PC-9 (cell line): ENCODE data around the gene CEP63. TPM values are rescaled to one million over a fixed set of nuclear protein-coding genes. Genes with fewer than 3 reads are reported as not detected.

Experiments
- BruUV-seq: library from RNA; stranded (reverse); fragments of 400-500 nt; replicated peaks from 2 replicates; lab custom pipeline; 2021; lab: Mats Ljungman, UMichigan
- CTCF ChIA-PET: fragments of 300-600 bp; sonication (Branson Sonifier 250); formaldehyde crosslinking; loops from one replicate; lab custom pipeline; 2022; ENCODE audit warnings: antibody characterized with exemption; lab: Charles Lee
- POLR2A ChIA-PET: fragments of 300-600 bp; sonication (Branson Sonifier 250); formaldehyde crosslinking; loops from one replicate; lab custom pipeline; 2022; ENCODE audit warnings: antibody characterized with exemption; ENCODE audit not compliant: unreplicated experiment; lab: Charles Lee
- DNase-seq, 2 experiments: peaks; one replicate each; pipeline versions ENCODE4 v3.0.0 to v3.0.0-alpha.2; 2015 to 2022; ENCODE audit warnings: mixed read lengths in 1 of 2
- H2AFZ ChIP-seq: fragments of 200-600 bp; sonication (generic); 2 replicates; pipeline ENCODE4 v1.8.1; 2017; ENCODE audit warnings: antibody characterized with exemption
- H3F3A ChIP-seq: fragments of 200-600 bp; sonication (generic); 2 replicates; pipeline ENCODE4 v1.8.1; 2017; ENCODE audit warnings: antibody characterized with exemption, mild to moderate bottlenecking, low read depth; ENCODE audit not compliant: insufficient read depth
- H3K27ac ChIP-seq: fragments of 200-600 bp; sonication (generic); 2 replicates; pipeline ENCODE4 v1.6.1; 2016; ENCODE audit warnings: mixed run types
- H3K27me3 ChIP-seq: fragments of 200-600 bp; sonication (generic); 2 replicates; pipeline ENCODE4 v1.6.1; 2016; ENCODE audit warnings: low read depth, mixed run types; ENCODE audit not compliant: insufficient read depth
- H3K36me3 ChIP-seq: fragments of 200-600 bp; sonication (generic); 2 replicates; pipeline ENCODE4 v1.6.1; 2016; ENCODE audit warnings: low read depth, mixed run types
- H3K4me1 ChIP-seq: fragments of 200-600 bp; sonication (generic); replicated peaks from 2 replicates; pipeline ENCODE4 v1.6.1; 2016; ENCODE audit warnings: mixed run types; ENCODE audit not compliant: insufficient read depth
- H3K4me2 ChIP-seq: fragments of 200-600 bp; sonication (generic); 2 replicates; pipeline ENCODE4 v1.6.1; 2017; ENCODE audit warnings: mixed run types
- H3K4me3 ChIP-seq: fragments of 200-600 bp; sonication (generic); 2 replicates; pipeline ENCODE4 v1.6.1; 2016; ENCODE audit warnings: mixed run types
- H3K79me2 ChIP-seq: fragments of 200-600 bp; sonication (generic); 2 replicates; pipeline ENCODE4 v1.6.1; 2017; ENCODE audit warnings: low read depth, mixed run types
- H3K9me2 ChIP-seq: fragments of 200-600 bp; sonication (generic); 2 replicates; pipeline ENCODE4 v1.8.1; 2017; ENCODE audit warnings: mild to moderate bottlenecking; ENCODE audit not compliant: insufficient read depth
- H3K9me3 ChIP-seq: fragments of 200-600 bp; sonication (generic); 2 replicates; pipeline ENCODE4 v1.8.1; 2016; ENCODE audit warnings: low read depth; ENCODE audit not compliant: insufficient read depth
- H4K20me1 ChIP-seq: fragments of 200-600 bp; sonication (generic); 2 replicates; pipeline ENCODE4 v1.8.1; 2017; ENCODE audit not compliant: insufficient read depth
- EZH2 ChIP-seq: fragments of 200-600 bp; sonication (generic); IDR thresholded peaks from 2 replicates; pipeline ENCODE4 v1.8.0; 2017; ENCODE audit warnings: antibody characterized with exemption, low read depth
- intact Hi-C: fragments of 100-400 bp; cut with micrococcal nuclease; formaldehyde crosslinking; loops from one replicate; pipeline ENCODE4 v1.10.0; 2022; ENCODE audit not compliant: unreplicated experiment
- total RNA-seq: library from RNA; stranded (reverse); gene quantifications from 2 replicates; pipeline ENCODE4 v1.2.3, GENCODE V29; 2021
- TF ChIP-seq, protein P1 (sequence below): fragments of 200-600 bp; sonication (generic); conservative IDR thresholded peaks from 2 replicates; pipeline ENCODE4 v1.6.1; 2017; ENCODE audit warnings: mixed run types, antibody characterized with exemption, mild to moderate bottlenecking, moderate library complexity

CEP63 gene
- total RNA-seq, 1 experiment from 2014 or later: 31.5 TPM

DNA sequence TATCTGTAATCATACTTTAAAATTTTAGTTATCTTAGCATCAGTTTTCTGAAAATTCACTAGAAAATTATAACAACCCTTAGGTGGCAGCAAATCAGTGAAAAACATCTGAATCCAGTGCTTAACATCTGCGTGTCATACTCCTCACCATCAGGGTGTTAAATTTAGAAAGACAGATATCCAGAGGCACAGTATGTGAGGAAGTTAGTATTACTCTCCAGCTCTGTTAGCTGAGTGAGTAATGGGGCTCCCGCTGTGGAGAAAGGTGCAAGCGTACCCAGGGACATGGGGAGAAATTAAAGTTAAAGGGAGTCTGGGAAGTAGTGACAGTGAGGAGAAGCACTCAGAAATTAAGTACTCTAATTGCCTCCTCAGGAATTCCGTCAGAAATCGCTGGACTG is 50.9 kb downstream of the CEP63 start:
- peaks cover 5% of the 10 kb centered on the region; the same call in 1 of the 2 replicates for H3K36me3 ChIP-seq
- H3K9me3 ChIP-seq: no peaks in the 10 kb centered on the region
- BruUV-seq: no TSS peak
- CTCF ChIA-PET: no interaction called here
- no peaks in the 10 kb centered on the region for H3K79me2 ChIP-seq
- intact Hi-C loops: no loop called here
- H3K27ac ChIP-seq: no peak overlapping the region
- H3K4me3 ChIP-seq: no peak overlapping the region
- DNase-seq: no peak
- H3K27me3 ChIP-seq: no peaks in the 10 kb centered on the region
- no peak for TF ChIP-seq EZH2
- TF ChIP-seq, protein P1, sequence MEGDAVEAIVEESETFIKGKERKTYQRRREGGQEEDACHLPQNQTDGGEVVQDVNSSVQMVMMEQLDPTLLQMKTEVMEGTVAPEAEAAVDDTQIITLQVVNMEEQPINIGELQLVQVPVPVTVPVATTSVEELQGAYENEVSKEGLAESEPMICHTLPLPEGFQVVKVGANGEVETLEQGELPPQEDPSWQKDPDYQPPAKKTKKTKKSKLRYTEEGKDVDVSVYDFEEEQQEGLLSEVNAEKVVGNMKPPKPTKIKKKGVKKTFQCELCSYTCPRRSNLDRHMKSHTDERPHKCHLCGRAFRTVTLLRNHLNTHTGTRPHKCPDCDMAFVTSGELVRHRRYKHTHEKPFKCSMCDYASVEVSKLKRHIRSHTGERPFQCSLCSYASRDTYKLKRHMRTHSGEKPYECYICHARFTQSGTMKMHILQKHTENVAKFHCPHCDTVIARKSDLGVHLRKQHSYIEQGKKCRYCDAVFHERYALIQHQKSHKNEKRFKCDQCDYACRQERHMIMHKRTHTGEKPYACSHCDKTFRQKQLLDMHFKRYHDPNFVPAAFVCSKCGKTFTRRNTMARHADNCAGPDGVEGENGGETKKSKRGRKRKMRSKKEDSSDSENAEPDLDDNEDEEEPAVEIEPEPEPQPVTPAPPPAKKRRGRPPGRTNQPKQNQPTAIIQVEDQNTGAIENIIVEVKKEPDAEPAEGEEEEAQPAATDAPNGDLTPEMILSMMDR: no peak
- peaks cover 5% of the 10 kb centered on the region; the same call in 1 of the 2 replicates for H3K9me2 ChIP-seq
- H2AFZ ChIP-seq: no peak overlapping the region
- POLR2A ChIA-PET: no interaction called here
- H4K20me1 ChIP-seq: no peaks in the 10 kb centered on the region
- H3K4me2 ChIP-seq: no peak overlapping the region
- H3F3A ChIP-seq: no peaks in the 10 kb centered on the region
- no peaks in the 10 kb centered on the region for H3K4me1 ChIP-seq

DNA sequence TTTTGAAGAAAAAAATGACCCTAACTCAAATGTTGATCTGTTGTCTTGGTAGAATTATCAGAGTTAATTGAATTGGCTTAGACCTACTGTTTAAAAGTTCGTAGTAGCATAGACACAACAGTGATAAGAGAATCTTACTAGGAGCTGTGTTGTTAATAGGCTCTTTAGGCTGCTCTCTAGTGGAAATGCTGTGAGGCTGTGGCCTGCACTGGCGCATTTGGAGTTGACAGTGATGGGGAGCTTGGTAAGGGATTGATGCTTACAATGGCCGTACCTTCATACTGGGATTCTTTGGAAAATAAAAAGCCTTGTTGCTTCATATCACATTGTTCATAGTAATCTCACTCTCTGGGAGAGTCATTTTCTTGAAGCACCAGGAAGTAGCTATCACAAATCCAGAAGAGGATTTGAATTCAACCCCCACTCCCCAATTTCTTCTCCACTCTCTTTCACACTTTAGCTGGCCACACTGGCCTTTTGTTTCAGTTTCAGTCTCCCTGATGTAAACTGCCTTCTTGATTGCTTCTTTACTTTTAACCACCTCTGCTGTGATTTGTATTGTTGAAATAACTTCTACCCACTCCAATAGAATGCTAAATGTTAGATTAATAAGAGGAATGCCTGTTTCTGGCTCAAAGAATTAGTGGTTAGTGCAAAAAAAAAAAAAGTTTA is 56.6 kb downstream of the CEP63 start:
- no peaks in the 10 kb centered on the region; the same call in 1 of the 2 replicates for H3K9me2 ChIP-seq
- no peak overlapping the region for H3K27ac ChIP-seq
- H3K9me3 ChIP-seq: no peaks in the 10 kb centered on the region
- no peak overlapping the region for H2AFZ ChIP-seq
- intact Hi-C loops: no loop called here
- POLR2A ChIA-PET: no interaction called here
- CTCF ChIA-PET: no interaction called here
- no peaks in the 10 kb centered on the region for H3K27me3 ChIP-seq
- no peaks in the 10 kb centered on the region for H3K79me2 ChIP-seq
- TF ChIP-seq EZH2: no peak
- TF ChIP-seq, protein P1: no peak
- BruUV-seq: no TSS peak
- no peak overlapping the region for H3K4me2 ChIP-seq
- no peak for DNase-seq
- no peaks in the 10 kb centered on the region for H3F3A ChIP-seq
- no peaks in the 10 kb centered on the region for H3K36me3 ChIP-seq
- no peaks in the 10 kb centered on the region for H3K4me1 ChIP-seq
- H4K20me1 ChIP-seq: no peaks in the 10 kb centered on the region
- H3K4me3 ChIP-seq: no peak overlapping the region

DNA sequence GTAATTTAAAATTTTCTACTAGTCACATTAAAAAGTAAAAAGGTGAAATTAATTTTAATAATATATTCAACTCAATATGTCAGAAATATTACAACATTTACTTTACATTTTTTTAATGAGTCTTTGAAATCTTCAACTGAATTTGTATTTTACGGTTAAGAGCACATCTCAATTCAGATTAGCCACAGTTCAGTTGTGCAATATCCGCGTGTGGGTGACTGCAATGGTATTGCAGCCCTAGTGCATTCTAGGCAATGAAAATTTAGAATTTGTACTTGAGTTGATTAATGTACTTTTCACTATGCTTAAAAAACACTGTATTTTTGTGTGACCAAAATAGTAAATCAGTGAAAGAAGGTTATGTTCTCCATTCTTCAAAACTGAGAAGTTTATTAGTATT is 57.3 kb downstream of the CEP63 start:
- H2AFZ ChIP-seq: no peak overlapping the region
- H3K4me2 ChIP-seq: no peak overlapping the region
- TF ChIP-seq, protein P1: no peak
- TF ChIP-seq EZH2: no peak
- no peaks in the 10 kb centered on the region for H3K79me2 ChIP-seq
- no peak overlapping the region for H3K4me3 ChIP-seq
- ChIA-PET POLR2A (no interaction called here), CTCF (no interaction called here)
- H3K36me3 ChIP-seq: no peaks in the 10 kb centered on the region
- BruUV-seq: no TSS peak
- no peaks in the 10 kb centered on the region for H4K20me1 ChIP-seq
- no peaks in the 10 kb centered on the region for H3K27me3 ChIP-seq
- no peak overlapping the region for H3K27ac ChIP-seq
- no peaks in the 10 kb centered on the region for H3K9me3 ChIP-seq
- H3F3A ChIP-seq: no peaks in the 10 kb centered on the region
- no peak for DNase-seq
- H3K9me2 ChIP-seq: no peaks in the 10 kb centered on the region; the same call in 1 of the 2 replicates
- intact Hi-C loops: no loop called here
- H3K4me1 ChIP-seq: no peaks in the 10 kb centered on the region
